ENCODE results near the gene TBC1D21.

The TBC1D21 gene

DNA sequence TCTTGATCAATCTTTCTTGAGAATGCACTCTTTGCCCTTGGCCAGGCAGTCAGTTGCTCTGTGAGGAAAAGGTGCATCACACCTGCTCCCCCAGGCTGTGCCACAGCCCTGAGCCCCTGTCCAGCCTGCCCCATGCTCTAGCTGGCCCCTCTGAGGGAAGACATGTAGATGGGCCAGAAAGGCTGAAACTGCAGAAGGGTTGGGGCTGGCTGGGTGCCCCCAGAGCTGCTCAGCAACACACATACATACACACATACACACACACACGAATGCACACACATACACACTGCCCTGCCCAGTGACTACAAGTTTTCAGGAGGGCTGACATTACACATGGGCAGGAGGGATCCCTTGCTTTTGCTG is 16.4 kb downstream of the TBC1D21 start:
- DNase-seq: no peak

DNA sequence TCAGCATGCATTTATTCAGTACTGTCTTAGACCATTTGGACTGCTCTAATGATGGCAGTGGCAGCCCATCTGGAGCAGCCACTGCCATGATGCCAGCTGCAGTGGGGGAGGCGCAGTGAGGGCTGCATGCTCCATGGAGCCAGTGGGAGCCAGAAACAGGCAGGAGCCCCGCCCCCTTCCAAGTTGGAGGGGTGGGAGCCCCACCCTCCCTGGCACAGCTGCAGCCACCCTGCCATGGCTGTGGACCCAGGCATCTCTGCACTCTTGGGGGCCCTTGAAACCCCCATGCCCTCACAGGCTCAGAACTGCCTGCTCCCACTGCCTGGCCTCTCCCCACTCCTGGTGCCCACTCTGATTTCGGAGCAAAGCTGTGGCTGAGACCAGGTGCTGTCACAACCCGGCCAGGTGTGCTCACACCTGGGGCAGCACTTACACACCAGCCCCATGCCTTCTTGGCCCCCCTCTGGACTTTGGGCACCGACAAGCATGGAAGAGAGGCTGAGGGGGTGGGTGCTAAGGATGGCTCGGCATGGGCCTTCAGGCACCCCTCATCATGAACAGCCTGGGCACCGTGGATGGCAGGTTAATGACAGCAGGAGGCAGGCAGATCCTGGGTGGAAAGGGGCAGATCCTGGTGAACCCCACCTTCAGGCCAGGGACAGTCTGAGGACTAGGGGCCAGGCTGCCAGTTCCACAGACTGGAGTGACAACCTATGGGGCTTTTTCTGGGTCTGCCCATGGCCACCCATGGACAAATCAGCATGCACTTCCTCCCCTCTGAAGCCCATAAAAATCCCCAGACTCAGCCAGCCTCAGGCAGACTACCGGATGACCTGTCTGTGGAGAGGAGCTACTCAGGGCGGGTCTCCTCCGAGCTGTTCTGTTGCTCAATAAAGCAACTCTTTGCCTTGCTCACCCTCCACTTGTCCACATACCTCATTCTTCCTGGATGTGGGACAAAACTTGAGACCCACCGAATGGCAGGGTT is 18.3 kb downstream of the TBC1D21 start:
- no peak for DNase-seq

DNA sequence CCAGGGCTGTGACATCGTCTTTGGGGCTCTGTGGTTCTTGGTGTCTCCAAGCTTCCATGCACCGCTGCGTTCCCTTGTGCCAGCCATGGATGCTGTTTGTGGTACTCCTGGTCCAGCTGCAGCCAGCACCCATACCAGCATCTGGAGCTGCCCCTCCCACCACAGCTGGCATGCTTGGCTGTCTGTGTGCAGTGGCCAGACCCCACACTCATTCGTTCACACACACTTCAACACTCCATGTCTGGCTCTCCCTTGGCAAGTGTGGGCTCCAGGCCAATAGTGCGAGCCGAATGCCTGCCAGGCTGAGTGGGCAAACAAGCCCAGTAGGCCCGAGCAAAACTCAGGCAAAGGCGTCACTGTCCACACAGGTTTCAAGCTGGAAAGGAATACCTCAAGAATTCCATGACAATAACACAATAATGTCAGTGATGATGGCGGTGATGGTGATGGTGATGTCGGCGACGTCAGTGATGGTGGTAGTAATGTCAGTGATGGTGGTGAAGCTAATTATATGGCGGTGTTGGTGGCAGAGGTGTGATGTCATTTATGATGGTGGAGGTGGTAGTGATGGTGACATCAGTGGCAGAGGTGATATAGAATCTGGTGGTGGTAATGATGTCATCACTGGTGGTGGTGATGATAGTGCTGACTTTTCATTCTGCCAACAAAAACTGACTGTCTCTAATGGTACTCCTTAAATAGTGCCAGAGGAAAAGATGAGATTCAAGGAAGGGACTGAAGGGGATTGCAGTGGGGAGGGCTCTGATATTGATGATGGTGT is 19.3 kb downstream of the TBC1D21 start:
- no peak for DNase-seq

DNA sequence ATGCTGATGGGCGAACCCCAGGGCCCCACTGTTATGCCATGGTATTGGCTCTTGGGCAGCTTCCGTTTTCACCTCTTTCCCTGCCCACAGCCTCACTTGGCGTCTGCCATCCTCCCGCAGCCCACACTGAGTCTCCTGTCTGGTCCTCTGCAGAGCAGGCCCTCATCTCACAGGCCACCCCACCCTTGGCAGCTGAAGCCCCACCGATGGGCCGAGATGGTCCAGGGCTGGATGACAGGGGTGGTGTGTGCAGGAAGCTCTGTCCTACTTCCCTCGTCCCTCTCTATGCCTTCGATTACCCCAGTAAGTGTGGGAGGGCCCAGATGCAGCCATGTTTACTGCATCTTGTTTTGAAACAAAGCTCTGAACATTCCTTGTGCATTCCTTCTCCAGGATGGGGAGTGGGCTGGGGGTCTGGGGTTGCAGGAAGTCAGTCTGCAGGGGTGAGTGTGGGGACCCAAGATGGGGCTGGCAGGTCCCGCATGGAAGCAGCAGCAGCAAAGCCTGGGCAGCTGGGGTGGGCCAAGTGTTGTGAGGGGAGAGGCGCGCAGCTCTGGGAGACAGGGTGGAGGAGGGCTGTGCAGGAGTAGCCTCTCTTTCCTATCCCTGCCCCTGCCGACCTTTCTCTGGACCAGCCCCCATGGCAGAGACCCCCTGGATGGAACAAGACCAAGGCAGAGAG is 20.9 kb downstream of the TBC1D21 start:
- DNase-seq: no peak

DNA sequence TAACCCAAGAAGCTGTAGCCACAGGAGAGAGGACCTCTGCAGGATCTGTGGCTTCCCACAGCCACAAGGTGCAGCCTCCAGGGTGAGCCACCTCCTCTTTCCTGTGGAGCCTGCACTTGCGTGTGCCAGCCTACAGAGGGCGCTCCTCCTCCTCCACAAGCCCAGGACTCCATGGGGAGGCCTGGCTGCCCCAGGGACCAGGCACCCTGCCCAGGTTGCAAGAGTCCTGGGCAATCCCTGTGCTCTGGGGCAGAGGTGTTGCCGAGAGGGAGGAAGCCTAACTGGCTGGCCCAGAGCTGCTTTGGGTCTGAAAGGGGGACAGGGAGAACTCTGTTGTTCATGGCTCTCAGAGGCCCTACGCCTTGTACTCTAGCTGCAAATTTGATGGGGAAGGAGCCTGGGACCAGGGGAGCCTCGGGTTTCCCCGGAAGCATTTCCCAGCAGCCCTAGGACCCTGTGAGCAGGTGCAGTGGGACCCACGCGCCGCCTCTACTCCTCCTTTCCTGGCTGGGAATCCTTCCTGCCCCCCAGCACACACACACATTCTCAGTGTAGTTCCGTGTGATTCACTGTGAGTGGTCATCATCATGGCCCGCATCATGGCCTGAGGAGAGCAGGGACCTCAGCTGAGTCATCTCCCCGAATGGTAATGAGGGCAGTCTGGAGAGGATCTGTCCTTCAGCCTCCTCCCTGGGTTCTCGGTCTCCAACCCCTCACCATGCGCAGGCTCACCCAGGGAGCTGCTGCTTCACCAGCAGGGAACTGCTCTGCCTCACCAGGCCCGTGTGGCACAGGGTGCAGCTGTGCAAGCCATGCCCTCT is 24.3 kb downstream of the TBC1D21 start:
- no peak for DNase-seq

DNA sequence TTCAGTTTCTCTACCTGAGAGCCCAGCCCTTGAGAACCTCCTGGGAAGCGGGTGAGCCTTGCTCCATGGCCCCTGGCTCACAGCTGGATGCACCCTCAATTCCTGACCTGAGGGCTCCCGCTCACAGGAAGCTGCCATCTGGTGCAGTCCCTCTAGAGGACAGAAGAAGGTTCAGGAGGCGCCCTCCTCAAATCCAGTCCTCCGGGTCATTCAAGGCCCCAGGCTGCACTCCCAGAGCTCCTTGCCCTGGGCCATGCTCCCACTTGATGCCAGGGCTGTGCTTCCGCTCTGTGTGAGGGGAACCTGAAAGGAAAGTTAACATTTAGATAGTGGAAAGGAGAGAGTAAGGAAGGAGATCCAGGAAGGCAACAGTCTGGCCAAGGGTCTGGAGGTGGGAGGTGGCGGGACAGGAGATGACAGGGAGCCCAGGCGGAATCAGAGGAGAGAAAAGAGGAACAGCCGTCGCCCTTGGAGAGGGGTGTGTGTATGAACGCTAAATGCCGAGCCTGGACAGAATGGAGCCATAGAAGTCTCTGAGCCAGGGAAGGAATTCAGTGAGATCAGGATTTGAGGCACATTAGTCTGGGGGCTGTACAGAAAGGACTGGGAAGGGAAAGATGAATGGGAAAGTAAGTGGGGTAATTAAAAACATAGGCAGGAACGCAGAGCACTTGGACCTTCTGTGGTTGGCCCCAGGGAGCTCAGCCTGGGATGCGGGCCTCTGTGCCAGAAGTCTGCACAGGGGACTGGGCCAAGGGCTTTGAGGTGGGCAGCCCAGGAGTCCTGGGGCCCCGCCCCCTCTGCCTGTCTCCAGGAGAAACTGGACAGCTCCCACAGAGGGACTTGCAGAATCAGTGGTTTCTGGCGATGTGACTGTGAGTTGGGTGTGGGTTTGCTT is 26.1 kb downstream of the TBC1D21 start:
- no peak for DNase-seq

DNA sequence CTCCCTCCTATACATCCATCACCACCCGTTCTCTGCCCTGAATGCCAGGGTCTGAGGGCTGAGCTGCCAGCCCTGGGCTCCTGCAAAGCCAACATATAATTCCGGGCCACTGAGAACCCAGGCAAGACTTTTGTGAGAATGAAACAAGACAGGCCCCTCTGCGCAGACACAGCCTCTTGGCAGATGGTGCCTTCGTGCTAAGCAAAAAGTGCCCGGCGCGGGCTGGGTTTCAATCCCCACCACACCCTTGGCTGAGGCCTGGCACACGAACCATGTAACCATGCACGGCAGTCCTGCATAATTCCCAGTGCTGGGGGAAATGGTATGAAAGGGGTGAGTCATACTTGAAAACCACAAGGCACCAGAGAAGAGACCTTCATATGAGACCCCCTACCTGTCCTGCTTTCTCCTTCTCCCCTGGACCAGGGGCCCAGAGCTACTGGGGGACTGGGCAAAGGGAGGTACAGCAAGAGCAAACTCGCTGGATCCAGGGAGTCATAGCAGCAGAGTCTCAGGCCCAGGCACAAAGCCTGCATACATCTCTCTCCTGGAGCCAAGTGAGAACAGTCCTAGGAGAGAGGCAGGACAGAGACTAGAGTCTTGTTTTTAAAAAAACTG is 26.8 kb downstream of the TBC1D21 start:
- DNase-seq: no peak

DNA sequence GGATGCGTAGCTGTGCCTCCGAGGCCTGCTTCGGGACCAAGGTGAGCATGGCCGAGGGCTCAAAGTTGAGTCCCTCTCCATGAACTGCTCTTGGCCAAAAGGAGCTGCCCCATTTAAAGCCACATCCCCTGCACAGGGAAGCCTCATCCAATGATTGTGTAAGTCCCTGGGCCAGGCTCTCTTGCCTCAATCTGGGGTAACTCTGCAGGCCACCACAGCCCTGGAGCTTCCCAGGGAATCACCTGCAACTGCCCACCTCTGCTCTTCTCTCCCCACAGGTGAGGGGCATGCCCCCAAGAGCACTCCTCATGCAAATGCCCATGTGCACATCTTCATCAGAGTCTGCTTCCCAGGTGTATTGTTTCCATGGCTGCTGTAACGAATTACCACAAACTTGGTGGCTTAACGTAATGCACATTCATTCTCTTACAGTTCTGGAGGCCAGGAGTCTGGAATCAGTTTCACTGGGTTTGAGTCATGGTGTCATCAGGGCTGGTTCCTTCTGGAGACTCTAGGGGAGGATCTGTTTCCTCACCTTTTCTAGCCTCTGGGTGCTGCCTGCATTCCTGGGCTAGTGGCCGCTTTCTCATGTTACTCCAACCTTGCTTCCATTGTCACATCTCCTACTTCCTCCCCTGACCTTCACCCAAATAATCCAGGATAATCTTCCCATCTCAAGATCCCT is 27.9 kb downstream of the TBC1D21 start:
- DNase-seq: no peak

DNA sequence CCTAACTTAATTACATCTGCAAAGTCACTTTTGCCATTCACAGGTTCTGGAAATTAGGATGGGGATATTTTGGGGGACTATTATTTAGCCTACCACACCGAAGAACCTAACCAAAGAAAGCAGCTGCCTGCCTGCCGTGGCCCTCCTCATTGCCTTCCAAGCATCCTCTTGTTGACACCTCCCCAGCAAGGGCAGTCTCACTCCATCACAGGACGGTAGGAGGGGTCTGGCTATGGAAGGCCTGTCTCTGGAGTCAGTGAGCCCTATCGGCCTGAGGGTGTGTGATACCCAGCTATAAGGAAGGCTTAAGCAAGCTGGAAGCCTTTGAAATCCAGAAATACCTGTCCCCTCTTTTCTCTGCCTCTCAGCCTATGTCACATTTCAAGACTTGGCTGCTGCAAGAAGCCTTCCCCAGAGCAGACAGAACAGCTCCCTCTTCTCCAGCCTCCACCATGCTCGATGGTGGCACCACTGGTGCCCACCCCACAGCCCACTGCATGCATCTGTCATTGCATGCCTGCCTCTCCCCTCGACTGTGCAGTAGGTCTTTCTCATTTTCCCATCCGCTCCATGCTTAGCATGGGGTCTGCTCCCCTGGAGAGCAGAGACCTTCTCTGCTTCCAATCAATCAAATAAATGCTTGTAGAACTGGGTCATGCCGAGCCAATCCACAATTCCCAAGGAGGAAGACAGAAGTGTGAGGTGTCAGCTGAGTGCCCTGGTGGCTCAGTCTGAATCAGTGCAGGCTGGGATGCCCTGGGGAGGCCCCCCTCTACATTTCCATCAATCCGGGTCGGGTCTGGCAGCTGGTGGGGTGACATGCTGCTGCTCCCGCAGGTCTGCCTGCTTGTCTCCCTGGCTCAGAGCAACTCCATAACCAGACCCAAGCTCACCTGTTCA is 29.0 kb downstream of the TBC1D21 start:
- DNase-seq: no peak

DNA sequence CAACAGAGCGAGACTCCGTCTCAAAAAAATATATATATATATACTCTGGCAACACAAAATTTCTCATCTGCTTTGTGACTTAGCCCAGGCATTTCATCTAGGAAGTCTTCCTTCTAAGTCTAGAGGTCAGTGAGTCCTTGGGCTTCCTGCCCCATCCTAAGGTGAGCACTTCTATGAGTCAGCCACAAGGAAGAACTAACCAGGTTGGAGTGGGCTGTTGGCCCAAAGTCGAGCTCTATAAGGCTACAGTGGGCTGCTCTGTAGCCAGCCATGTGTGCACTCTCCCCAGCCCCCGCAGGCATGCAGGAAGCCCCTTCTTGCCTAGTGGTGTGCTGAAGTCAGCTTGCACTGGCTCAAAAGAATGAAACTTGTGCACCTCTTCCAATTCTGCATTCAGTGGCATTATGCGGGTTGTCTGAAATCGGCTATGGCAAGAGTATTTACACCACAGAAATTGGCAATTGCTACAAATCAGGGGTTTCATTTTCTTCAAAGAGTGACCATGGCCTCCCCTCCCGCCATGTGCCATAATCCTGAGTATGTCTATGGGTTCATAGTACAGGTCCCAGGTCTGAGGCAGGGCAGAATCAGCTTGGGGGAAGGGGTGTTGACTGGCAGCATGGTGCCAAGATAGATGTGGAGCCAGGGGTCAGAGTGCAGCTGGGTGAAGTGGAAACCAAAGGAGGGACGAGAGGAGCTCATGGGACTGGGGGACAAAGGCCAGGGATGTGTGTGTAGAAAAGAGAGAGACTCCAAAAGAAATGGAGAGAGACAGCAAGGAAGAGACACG is 30.9 kb downstream of the TBC1D21 start:
- DNase-seq: no peak

DNA sequence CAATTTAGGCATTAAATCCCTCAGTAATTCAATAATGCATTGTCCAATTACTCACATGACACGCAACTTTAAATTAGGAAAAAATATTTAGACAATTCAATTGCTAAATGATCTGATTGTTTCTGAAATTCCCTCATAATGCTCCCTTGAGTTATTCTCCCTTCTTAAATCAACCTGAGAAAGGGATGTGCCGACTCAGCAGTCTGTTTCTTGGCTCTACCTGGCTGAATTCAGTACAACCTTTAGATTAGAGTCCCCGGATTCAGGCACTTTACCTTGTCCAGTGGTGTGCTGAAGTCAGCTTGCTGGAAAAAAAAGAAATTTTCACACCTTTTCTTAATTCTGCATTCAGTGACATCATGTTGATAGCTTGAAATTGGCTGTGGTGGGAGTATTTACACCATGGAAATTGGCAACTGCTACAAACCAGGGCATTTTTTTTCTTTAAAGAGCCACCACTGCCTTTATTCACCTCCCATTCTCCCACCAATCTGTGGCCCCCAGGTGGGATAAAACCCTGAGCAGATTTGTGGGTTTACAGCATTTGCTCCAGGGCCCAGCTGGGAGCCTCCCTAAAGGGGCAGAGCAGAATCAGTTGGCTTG is 32.0 kb downstream of the TBC1D21 start:
- DNase-seq: no peak

DNA sequence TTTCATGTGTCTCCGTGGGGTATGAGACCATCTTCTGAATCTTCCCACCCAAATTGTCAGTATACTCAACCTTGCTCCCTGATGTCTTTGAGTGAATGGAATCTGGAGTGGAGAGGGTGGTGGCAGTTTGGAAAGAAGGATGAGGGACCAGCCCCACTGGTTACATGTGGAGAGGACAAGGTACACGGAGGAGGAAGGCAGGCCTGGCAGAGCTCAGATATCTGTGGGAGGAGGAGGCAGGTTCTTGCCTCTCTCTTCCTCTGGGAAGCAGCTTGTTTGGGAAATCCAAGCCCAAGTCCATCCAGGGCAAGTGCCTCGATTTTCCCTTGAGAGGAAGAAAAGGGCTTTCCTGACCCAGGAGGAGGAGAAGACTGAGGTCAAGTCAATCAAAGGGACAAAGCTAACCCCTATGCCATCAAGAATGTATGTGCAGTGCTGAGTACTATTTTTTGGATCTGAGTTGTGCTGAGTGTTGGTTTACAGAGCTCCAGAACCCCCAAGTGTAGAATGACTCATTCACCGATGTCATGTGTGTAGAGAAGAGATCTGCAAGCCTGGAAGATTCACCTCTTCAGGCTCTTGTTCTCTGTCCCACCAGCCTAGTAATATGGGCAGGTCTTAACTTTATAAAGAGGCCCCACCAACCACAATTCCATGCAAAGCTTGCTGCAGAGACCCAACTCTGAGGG is 33.1 kb downstream of the TBC1D21 start:
- no peak for DNase-seq

DNA sequence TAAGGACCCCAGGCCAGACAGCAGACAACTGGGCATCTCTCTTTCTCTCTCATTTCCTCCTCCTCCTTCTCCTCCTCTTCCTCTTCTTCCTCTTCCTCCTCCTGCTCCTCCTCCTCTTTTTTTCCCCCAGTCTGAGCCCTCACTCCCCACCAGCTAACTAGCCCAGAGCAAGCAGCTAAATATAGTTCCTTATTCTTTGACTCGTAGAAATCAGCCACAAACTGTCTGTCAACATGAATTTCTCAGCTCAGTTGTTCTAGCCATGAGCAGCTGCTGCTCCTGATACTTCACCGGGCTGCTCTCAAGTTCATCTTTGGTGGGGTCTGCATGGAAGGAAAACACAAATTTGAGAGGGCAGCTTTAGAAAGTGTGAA is 33.7 kb downstream of the TBC1D21 start:
- no peak for DNase-seq

DNA sequence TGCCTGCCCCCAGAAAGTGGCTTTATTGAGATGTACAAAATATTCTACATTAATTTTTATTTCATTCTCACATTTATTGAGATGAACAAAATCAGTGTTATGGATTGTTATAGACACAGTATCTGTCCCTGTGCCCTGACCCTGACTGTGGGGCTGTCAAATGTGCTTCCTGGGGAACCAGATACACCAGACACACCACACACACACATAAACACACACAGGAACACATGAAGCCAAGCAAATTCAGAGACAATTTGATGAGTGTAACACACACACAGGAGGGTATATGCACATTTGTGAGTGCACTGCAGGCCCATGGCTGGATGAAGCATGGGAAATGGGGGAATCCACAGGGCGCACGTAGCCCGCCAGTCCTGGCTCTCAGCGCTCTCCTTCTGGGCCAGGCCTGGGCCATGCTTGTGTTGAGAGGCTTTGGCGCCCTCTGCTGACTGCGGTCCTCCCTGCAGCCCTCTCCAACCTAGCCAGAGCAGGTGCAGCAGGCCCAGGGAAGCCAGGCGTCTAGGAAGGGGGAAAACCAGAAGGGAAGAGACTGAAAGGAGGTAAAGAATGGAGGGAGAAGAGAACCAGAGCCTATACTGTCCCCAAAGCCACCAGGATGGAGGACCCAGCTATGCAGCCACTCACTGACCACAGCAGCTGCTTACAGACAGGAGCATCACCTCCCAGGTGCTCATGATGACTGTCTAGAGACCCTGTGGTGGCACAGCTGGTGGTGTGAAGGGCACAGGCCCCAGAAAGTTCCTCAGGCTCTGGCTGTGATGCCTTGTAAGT is 34.9 kb downstream of the TBC1D21 start:
- DNase-seq: no peak

DNA sequence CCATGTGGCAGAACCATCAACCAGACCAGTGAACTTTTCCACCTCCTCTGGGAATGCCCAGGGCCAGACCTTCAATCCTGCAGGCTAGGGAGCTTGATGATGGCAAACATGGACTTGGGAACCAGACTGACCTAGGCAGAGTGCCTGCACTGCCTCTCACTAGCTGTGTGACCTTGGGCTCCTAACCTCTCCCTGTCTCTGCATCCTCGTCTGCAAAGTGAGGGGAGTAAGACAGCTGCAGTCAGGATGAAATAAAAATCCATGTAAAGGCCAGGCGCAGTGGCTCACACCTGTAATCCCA is 35.4 kb downstream of the TBC1D21 start:
- DNase-seq: no peak

DNA sequence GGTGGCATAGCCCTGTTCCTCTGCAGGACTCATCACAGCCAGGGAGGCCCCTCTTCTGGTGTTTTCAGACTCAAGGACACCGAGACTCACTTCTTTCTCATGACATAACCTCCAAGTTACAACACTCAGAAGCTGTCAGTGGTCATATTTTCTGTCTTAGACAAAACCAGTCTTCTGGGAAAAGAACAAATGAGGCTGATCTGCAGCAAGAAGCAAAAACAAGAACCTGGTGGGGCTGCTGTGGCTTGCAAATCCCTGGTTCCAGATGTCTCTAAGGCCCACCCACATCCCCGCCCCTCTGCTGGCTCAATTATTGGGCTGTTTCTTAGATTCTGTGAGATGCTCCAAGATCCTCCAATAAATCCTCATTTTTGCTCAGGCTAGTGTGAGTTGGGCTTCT is 36.3 kb downstream of the TBC1D21 start:
- DNase-seq: no peak

All from SIG-M5 (cell line).